ENCODE measurements around the gene TRAPPC8. TPM values are rescaled to one million over a fixed set of nuclear protein-coding genes. Genes with fewer than 3 reads are reported as not detected.
"Not testable (repeated sequence)": the region's sequence is repeated elsewhere in the genome, so short reads cannot be mapped to it uniquely, and the experiment has no call there.

Gene TRAPPC8
- total RNA-seq, 1 experiment from 2014 or later = 29.4 TPM

DNA sequence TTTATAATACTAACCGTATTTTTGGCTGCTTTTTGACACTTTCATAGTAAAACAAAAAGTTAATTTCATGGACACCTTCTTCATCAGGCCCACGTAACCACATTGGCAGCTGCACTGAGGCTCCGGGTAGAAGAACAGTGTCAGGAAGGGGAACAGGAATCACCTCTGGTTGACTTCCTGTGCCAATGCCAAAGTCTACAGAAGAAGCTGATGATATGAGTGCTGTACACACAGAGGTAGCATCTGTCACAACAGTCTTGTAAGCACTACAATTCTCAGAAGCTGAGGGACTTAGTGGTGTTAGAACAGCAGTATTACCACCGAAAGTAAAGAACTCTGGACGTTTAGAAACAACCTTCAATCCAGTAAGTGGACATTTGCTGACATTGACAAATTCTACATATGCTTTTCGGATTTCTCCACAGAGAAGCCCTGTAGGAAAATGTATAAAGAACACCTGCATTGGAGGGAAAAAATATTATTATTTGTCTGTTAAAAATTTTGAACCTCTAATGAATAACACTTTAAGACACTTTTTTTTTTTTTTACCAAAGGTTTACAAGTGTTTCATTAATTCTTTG is 85.3 kb downstream of the TRAPPC8 start:
- DNase-seq (ENCODE audit: low read depth) = no peak

DNA sequence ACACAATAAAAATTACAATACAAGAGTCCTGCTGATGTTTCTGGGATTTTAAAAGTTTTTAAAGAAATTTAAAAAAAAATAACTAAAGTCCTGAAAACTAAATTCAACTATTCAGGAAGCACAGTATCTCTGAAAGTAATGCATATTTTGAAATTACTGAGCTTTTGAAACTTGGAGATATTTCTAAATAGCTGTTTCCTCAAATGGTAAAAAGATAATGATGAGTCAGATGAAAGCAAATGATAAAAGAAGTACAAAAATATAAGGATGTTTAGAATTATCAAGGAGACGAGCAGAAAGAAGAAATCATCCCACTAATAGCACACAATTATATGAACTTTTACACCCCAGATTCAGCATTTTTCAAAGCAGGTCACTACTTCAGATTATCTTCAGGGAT is 92.1 kb downstream of the TRAPPC8 start:
- no peak for DNase-seq (ENCODE audit: low read depth)

DNA sequence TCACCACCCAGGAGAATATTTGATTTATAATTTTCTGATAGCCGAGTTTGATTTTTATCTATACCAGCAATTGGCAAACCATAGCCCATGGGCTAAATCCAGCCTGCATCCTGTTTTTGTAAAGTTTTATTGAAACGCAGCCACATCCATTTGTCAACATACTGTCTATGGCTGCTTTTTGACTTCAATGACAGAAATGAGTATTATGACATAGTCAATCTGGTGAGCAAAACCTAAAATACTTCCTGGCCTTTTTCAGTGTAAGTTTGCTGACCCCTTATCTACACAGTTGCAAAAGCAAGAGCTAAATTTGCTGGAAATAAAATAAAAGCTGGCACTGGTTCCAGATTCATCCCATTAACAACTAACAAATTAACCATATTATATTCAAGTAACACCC is 102.4 kb downstream of the TRAPPC8 start:
- no peak for DNase-seq (ENCODE audit: low read depth)

DNA sequence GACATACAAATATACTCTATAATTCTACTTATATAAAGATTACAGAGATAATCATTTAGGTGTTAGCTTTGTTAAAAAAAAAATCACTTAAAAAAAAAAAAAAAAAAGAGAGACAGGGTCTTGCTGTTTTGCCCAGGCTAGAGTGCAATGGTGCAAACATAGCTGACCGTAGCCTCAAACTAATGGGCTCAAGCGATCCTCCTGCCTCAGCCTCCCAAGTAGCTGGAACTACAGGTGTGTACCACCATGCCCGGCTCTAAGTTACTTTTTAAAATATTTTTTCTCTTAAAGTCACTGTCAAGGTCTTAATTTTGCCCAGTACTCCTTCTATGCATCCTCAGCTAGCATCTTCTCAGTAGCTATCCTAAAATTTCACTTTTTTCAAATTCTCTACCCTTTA is 105.0 kb downstream of the TRAPPC8 start:
- DNase-seq (ENCODE audit: low read depth) = no peak

DNA sequence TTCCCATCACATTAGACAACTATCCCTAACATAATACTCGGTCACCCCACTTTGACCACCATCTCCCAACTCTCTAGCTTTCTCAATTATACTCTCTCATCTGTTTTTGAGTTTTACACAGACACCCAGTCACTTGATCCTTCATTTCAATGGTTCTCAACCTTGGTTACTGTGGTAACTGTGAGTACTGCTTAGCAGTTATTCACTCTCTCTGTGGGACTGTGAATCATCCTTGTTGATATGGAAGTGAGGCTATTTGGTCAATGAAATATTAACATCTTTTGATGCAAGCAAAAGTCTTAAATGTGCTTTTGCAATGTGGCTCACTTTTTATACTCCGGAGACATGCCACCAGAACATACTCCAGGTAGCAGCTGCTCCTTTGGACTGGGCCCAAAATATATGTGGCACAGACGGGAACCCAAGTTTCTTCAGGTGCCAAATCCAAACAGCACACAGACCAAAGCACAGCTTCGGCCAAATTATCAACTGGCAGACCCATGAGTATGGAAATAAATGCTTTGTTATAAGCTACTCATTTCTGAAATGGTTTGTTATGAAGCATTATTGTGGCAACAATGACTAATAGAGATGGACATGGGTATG is 107.3 kb downstream of the TRAPPC8 start:
- DNase-seq (ENCODE audit: low read depth) = peak; percentile 75

DNA sequence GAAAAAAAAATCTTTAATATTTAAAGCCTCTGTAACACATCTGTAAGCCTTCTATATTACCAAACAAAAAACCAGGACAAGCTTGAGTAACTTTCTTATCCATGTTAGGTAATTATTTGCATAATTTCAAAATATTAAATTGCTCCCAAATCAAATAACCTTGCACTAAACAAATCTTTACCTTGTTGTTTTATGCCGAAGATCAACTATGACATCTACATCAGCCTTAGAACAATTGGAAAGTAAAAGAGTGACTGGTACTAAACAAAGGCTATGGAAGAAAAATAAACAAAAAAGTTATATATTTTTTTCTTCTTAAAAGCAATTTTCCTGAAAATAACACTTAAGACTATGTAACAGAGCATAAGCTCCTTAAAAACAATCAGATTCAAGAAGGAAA is 111.0 kb downstream of the TRAPPC8 start:
- no peak for DNase-seq (ENCODE audit: low read depth)

DNA sequence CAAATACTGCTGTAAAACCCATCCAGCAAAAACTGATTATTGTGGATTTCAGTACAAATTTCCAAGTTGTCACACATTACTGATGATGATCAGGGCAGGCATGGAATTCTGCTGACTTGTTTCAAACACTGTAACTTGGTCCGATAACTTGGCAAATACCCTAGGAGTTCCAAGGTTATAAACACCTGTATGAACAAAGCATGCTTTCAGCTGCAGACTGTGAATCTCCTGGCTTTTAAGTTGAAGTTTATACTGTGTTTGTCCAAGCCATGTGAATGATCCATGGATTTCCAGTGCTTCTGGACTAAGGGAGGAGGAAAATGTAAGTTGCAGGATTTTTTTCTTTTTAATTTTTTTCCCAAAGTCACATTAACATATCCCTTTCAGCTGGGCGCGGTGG is 112.2 kb downstream of the TRAPPC8 start:
- no peak for DNase-seq (ENCODE audit: low read depth)

DNA sequence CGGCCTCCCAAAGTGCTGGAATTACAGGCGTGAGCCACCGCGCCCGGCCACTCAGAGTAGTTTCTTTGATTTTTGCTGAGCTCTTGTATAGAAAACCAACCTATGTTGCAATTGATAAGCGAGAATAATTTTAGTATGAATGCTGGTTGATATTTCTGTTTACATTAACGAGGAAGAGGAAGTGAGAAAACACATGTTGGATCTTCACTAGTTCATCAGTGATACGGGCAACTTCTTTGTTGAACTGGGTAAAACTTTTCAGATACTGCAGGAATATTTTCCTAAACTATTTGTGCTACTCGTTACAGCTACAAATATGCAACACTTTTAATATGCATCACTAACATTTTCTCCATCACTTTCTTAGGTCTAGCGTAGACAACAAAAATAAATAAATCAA is 114.3 kb downstream of the TRAPPC8 start:
- DNase-seq (ENCODE audit: low read depth) = no peak

DNA sequence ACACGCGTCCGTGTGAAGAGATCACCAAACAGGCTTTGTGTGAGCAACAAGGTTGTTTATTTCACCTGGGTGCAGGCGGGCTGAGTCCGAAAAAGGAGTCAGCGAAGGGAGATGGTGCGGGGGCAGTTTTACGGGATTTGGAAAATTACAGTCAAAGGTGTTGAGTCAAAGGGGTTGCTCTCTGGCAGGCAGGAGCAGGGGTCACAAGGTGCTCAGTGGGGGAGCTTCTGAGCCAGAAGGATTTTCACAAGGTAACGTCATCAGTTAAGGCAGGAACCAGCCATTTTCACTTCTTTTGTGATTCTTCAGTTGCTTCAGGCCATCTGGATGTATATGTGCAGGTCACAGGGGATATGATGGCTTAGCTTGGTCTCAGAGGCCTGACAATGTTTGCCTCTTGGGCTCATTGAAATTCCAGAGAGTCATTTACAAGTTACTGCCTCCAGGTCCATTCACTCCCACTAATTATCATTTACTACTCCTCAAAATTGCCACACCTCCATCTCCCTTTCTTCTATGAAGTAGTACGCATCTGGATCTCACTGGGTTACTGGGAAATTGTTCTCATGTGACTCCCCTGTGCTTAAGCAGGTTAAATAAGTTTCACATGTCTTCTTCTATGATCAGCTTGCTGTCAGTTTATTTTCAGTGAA is 116.1 kb downstream of the TRAPPC8 start:
- not testable (repeated sequence) for DNase-seq (ENCODE audit: low read depth)

DNA sequence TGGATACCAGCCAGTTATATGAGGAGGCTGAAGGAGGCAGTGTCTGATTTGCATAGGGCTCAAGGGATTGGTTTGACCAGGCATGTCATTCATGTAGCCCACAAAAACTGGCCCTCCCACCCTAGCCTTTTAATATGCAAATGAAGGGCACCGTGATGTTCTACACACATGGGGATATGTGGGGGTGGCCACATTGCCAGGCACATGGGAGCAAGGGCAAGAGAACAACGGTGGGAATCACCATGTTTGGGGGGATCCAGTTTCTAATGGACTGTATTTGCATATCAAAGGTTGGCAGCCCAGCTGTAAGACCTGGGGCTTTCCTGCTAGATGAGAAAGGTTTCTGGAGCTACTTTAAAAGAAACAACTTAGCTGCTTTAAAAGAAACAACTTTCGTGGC is 117.2 kb downstream of the TRAPPC8 start:
- no peak for DNase-seq (ENCODE audit: low read depth)

DNA sequence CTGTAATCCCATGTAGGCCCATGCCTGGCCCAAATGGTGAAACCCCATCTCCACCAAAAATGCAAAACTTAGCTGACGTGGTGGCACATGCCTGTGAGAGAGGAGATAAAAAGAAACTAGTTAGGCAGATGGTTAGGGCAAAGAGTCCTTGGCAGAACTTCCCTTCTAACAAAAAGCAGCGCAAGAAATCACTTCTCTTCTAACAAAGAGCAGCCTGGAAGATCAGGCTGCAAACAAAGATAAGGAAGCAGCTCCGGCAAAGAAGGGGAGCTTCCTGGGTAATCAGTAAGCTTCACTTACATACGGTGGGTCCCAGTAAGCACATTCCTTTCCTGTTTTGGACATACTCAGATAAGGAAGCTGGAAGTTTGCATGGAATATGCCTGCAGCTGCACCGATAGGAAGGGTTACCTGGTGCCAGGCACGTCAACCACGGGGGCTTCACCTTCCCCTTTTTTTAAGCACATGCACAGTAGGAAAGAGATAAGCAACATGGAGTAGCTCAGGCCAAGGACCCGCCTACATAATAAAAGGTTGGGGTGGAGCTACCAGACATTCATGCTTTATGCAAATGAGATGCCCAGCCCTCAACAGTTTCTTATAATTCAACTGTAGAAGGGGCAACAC is 121.3 kb downstream of the TRAPPC8 start:
- no peak for DNase-seq (ENCODE audit: low read depth)

DNA sequence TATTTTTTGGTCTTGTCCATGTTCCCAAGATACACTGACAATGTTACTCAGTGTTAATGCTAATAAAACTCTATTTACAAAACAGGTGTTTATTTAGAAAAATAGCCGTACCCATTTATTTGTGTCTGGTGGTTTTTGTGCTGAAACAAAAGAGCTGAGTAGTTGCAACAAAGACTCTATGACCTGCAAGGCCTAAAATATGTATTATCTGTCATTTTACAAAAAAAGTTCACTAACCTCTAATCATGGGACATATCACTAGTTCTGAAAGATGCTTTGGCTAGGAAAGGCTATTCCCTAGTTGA is 123.1 kb downstream of the TRAPPC8 start:
- DNase-seq (ENCODE audit: low read depth) = no peak

DNA sequence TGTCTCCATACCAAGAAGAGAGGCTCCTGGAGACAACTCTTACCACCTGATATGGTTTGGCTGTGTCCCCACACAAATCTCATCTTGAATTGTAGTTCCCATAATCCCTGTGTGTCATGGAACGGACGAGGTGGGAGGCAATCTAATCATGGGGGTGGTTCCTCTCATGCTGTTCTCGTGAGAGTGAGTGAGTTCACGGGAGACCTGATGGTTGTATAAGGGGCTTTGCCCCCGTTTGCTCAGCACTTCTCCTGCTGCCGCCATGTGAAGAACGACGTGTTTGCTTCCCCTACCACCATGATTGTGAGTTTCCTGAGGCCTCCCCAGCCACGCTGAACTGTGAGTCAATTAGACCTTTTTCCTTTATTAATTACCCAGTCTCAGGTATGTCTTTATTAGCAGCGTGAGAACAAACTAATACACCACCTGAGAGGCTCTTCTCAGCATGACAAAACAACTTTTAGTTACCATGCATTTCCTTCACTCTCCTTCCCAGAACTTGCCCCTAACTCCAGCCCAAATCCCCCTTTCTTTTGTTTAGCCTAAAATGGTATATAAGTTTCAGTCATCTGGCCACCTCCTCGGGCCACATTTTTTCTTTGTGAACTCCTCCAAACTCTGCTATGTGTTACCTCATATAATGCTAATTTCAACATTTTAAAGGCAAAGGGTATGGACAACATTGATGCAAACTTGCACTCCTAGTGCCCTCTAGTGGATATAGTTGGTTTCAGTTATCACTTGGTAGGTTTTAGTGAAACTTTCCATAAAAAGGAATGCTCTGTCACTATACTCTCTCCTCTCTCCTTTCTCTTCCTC is 123.6 kb downstream of the TRAPPC8 start:
- DNase-seq (ENCODE audit: low read depth) = peak; percentile 41

DNA sequence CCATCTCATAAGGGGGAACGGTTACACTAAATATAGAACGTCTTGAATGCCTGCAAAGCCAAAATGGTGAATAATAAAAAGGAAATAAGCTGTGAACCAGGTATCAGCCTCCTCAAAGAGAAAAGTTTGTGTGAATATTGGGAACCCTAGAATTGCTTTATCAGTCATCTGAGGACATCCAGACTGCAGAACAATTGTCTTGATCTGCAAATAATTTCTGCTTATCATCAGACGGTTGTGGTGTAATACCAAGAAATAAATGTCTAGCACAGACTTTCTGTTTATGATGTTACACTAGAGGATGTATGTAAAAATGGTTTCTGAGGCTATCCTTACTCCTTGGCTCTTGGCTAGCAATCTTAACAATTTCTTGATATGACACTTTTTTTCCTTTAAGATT is 128.8 kb downstream of the TRAPPC8 start:
- DNase-seq (ENCODE audit: low read depth) = no peak

DNA sequence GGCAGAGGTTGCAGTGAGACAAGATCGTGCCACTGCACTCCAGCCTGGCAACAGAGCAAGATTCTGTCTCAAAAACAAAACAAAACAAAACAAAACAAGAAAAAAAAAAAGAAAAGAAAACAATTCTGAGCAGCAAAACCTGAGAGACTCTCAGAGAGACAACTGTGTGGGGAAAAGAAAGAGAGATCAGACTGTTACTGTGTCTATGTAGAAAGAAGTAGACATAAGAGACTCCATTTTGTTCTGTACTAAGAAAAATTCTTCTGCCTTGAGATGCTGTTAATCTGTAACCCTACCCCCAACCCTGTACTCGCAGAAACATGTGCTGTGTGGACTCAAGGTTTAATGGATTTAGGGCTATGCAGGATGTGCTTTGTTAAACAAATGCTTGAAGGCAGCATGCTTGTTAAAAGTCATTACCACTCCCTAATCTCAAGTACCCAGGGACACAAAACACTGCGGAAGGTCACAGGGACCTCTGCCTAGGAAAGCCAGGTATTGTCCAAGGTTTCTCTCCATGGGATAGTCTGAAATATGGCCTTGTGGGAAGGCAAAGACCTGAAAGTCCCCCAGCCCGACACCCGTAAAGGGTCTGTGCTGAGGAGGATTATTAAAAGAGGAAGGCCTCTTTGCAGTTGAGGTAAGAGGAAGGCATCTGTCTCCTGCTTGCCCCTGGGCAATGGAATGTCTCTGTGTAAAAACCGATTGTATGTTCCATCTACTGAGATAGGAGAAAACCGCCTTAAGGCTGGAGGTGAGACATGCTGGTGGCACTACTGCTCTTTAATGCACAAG is 132.4 kb downstream of the TRAPPC8 start:
- not testable (repeated sequence) for DNase-seq (ENCODE audit: low read depth)

DNA sequence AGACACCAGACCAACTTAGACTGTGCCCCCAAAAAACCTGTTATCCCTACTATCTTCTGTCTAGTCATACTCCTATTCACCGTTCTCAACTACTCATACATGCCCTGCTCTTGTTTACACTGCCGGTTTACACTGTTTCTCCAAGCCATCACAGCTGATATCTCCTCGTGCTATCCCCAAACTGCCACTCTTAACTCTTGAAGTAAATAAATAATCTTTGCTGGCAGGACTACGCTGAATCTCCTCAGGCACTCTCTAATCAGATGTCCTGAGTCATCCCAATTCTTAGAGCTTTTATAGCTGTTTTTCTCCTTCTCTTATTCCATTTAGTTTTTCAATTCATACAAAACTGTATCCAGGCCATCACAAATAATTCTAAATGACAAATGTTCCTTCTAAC is 133.9 kb downstream of the TRAPPC8 start:
- DNase-seq (ENCODE audit: low read depth) = not testable (repeated sequence)

DNA sequence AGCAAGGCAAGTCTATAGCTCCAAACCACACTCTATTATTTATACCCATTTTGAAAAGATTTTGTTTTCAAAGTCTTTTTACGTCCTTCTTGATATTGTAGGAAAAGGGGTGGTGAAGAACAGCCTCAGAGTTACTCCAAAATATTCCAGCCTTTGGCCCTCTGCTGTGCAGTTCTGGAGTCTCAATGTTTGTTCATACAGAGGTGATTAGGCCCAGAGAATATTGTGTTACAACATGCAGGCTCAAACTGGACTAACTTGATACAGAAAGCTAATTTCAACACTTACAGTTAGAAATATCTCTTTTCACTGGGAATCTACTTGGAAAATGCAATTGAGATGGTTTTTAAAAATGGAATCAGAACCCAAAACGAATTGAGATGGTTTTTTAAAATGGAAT is 141.8 kb downstream of the TRAPPC8 start:
- DNase-seq (ENCODE audit: low read depth) = no peak

DNA sequence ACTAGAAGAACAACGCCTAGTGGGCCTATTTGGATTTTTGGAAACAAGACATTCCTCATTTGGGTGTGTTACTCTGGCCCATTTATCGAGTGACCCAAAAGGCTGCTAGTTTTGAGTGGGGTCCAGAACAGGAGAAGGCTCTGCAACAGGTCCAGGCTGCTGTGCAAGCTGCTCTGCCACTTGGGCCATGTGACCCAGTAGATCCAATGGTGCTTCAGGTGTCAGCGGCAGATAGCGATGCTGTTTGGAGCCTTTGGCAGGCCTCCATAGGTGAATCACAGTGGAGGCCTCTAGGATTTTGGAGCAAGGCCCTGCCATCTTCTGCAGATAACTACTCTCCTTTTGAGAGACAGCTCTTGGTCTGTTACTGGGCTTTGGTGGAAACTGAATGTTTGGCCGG is 143.7 kb downstream of the TRAPPC8 start:
- DNase-seq (ENCODE audit: low read depth) = not testable (repeated sequence)

DNA sequence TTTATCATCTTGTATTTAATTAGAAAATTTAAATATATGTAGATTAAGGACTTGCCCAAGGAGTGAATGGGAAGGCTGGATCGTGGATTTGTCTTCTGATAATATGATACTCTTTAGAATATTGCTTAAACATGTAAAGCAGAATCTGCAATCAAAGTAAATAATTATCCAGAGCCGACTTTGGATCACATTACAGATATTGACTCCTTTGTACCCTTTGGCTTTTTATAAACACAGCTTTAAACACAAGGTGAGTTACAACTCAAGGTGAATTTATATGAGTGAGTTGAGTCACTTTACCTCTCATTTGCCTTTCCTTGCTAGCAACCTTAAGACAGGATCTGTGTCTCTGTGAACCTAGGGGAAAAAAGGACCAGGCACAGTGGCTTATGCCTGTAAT is 144.5 kb downstream of the TRAPPC8 start:
- no peak for DNase-seq (ENCODE audit: low read depth)

DNA sequence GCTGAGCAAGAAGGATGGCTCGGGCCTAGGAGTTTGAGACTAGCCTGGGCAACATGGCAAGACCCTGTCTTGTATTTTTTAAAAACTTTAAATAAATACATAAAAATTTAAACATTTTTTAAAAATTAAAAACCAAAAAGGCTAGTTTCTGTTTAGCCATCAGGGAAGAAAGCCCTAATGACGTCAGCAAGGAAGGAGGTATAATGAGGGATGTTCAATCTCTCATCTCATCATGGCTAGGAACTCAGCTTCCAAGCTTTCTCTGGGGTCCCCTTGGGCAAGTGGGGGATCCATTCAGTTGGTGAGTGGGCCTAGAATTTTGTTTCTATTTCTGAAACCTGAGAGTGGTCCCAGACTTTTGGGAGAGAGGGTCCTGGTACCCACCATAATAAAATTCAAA is 147.2 kb downstream of the TRAPPC8 start:
- DNase-seq (ENCODE audit: low read depth) = no peak

DNA sequence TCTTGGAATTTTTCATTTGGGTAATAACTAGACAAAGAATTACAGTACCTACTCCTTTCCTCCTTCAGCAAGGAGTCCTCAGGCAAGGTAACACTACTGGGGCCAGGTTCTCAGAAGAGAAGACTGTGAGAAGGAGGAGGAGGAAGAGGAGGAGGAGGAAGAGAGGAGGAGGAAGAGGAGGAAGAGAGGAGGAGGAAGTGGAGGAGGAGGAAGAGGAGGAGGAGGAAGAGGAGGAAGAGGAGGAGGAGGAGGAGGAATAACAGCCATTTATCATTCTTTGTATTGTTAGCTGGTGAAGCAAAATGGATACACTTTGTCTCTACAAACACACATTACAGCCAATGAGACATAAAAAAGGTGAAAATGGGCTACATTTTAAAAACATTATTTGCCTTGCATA is 149.4 kb downstream of the TRAPPC8 start:
- DNase-seq (ENCODE audit: low read depth) = no peak

DNA sequence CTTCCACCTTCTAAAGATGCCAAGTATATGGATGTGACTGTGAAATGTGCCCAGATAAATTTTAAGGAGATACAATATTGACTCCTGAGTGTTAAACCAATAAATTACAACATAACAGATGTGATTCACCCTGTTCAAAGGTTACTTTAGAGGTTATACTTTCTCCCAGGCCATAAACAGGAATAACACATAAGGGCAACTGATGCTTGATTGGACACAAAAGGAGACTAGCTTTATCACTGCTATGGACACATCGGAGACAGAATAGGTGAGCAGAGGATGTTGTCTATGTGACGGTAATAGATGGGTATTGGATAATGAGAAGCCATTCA is 150.4 kb downstream of the TRAPPC8 start:
- DNase-seq (ENCODE audit: low read depth) = no peak
